Dendritic cell treated with granulocyte-macrophage colony-stimulating factor and Interleukin-4, amounts not matched to agents 40 ng/mL and 50 ng/mL, for 4 days (primary cell): ENCODE data around the gene WWOX.

Source experiments
- H3K27ac Mint-ChIP-seq: one replicate; pipeline ENCODE4 v1.8.0; 2022; ENCODE audit warnings: mild to moderate bottlenecking, mixed read lengths
- H3K27me3 Mint-ChIP-seq: one replicate; pipeline ENCODE4 v1.8.0; 2022; ENCODE audit warnings: mild to moderate bottlenecking, mixed read lengths
- H3K36me3 Mint-ChIP-seq: one replicate; pipeline ENCODE4 v1.8.0; 2022; ENCODE audit warnings: low read depth, mixed read lengths
- H3K4me1 Mint-ChIP-seq: one replicate; pipeline ENCODE4 v1.8.0; 2022; ENCODE audit warnings: low read depth, mixed read lengths
- H3K4me3 Mint-ChIP-seq: one replicate; pipeline ENCODE4 v1.8.0; 2022; ENCODE audit warnings: mild to moderate bottlenecking, moderate library complexity, mixed read lengths
- H3K9me3 Mint-ChIP-seq: one replicate; pipeline ENCODE4 v1.8.0; 2022; ENCODE audit warnings: mixed read lengths
- intact Hi-C: fragments of 100-400 bp; cut with micrococcal nuclease; formaldehyde crosslinking; loops from one replicate; pipeline ENCODE4 v1.15.0; 2022

The WWOX gene

GRCh38 chr16:78624366-78624765 lies 524.9 kb downstream of the WWOX start:
- Mint-ChIP-seq H3K9me3 (peaks cover 22% of the 10 kb centered on the region), H3K27ac (no peak overlapping the region), H3K4me1 (no peaks in the 10 kb centered on the region), H3K4me3 (no peak overlapping the region), H3K36me3 (no peaks in the 10 kb centered on the region), H3K27me3 (no peaks in the 10 kb centered on the region)
- intact Hi-C loops = no loop called here

DNA sequence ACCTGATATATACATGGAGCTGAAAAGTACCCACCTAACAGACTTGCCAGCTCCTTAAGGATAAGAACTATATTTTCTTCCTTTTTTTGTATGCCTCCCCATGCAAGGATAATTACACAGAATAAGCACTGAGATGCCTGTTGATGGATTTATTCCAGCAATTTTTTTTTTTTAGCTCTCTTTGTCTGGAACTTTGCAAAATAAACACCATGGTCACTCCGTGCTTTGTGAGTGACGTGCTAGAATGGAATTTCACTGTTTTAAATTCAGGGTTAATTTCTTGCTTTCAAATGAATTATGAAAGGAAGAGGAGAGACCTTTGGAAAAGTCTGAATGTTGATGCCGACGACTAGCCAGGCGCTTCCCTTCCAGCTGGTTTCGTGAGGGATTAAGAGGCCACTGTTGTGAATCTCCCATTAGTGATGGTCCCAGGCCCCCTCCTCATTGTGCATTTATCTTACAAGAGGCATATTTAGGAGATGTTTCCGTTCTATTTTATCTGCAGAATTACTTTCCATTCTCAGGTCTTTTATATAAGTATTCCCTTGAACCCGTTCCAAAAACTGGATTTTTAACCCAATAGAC lies 529.1 kb downstream of the WWOX start:
- intact Hi-C loops = no loop called here
- no peaks in the 10 kb centered on the region for H3K27me3 Mint-ChIP-seq
- no peaks in the 10 kb centered on the region for H3K4me1 Mint-ChIP-seq
- no peak overlapping the region for H3K4me3 Mint-ChIP-seq
- no peak overlapping the region for H3K27ac Mint-ChIP-seq
- H3K9me3 Mint-ChIP-seq = peaks cover 39% of the 10 kb centered on the region
- H3K36me3 Mint-ChIP-seq = no peaks in the 10 kb centered on the region

- Mint-ChIP-seq H3K4me1 (no peaks in the 10 kb centered on the region), H3K9me3 (peaks cover 39% of the 10 kb centered on the region), H3K4me3 (no peak overlapping the region), H3K27me3 (no peaks in the 10 kb centered on the region), H3K27ac (no peak overlapping the region), H3K36me3 (no peaks in the 10 kb centered on the region)
- intact Hi-C loops = no loop called here
Observed at GRCh38 chr16:78629173-78629572, 529.7 kb downstream of the WWOX start.

DNA sequence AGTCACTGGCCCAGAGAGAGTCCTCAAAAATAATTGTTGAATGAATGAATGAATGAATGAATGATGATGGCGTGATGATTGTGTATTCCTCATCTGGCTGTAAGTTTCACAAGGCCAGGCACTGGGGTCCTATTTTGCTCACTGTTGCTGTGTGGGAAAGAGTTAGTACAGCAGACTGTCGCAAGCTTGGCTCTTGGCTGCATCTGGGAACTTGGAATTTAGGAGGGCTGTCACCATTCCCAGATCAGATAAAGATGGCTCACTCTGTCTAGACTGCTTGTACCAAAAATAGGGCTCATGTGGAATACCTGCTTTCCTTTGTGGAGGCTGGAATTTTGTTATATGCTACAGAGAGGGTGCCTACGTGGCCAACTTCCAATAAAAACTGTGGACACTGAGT lies 530.6 kb downstream of the WWOX start:
- intact Hi-C loops = no loop called here
- peaks cover 39% of the 10 kb centered on the region for H3K9me3 Mint-ChIP-seq
- no peak overlapping the region for H3K27ac Mint-ChIP-seq
- H3K4me3 Mint-ChIP-seq = no peak overlapping the region
- H3K36me3 Mint-ChIP-seq = no peaks in the 10 kb centered on the region
- no peaks in the 10 kb centered on the region for H3K27me3 Mint-ChIP-seq
- H3K4me1 Mint-ChIP-seq = no peaks in the 10 kb centered on the region

- intact Hi-C loops = no loop called here
- Mint-ChIP-seq H3K9me3 (peaks cover 39% of the 10 kb centered on the region), H3K36me3 (no peaks in the 10 kb centered on the region), H3K27ac (no peak overlapping the region), H3K4me1 (no peaks in the 10 kb centered on the region), H3K27me3 (no peaks in the 10 kb centered on the region), H3K4me3 (no peak overlapping the region)
Observed at GRCh38 chr16:78633551-78633950, 534.1 kb downstream of the WWOX start.

DNA sequence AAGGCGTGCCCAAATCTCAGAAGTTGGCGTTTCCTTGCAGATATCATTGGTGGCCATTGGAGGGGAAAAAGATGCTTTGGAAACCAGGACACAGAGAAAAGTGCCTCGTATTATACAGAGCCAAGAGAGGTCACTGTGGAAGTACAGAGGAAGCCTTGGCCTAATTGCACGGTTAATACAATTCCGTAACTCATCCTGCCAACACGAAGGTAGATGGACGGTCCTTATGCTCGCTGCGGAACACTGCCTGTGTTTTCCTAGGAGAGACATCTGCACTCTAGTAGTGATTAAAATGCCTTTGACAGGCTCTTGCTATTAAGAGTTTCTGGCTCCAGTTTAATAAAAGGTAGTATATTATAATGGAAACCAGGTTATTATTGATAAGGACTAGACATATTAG lies 536.4 kb downstream of the WWOX start:
- Mint-ChIP-seq H3K4me3 (no peak overlapping the region), H3K4me1 (no peaks in the 10 kb centered on the region), H3K9me3 (peaks cover 20% of the 10 kb centered on the region), H3K27me3 (no peaks in the 10 kb centered on the region), H3K36me3 (no peaks in the 10 kb centered on the region), H3K27ac (no peak overlapping the region)
- intact Hi-C loops = no loop called here

GRCh38 chr16:78638371-78638770 lies 538.9 kb downstream of the WWOX start:
- H3K4me3 Mint-ChIP-seq = no peak overlapping the region
- intact Hi-C loops = no loop called here
- no peak overlapping the region for H3K27ac Mint-ChIP-seq
- H3K4me1 Mint-ChIP-seq = no peaks in the 10 kb centered on the region
- no peaks in the 10 kb centered on the region for H3K9me3 Mint-ChIP-seq
- peaks cover 8% of the 10 kb centered on the region for H3K27me3 Mint-ChIP-seq
- H3K36me3 Mint-ChIP-seq = no peaks in the 10 kb centered on the region

- Mint-ChIP-seq H3K36me3 (no peaks in the 10 kb centered on the region), H3K27me3 (peaks cover 8% of the 10 kb centered on the region), H3K4me3 (no peak overlapping the region), H3K4me1 (no peaks in the 10 kb centered on the region), H3K27ac (no peak overlapping the region), H3K9me3 (no peaks in the 10 kb centered on the region)
- intact Hi-C loops = no loop called here
Observed at GRCh38 chr16:78639775-78640174, 540.3 kb downstream of the WWOX start.

DNA sequence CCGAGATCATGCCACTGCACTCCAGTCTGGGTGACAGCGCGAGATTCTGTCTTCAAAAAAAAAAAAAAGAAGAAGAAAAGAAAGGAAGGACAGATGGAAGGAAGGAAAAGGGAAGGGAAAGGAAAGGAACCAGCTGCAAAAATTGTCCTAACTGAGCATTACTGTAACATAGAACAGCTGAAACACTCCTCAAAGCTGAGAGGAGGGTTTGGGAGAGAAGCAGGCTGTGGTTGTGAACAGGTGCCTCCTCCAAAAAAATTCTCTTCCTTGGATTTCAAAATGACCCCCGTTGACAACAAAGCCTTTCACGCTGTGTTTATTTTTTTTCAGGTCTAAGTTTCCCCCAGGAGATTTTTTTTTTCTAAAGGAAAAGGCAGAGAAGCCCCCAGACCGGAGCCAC lies 541.4 kb downstream of the WWOX start:
- Mint-ChIP-seq H3K27me3 (peaks cover 8% of the 10 kb centered on the region), H3K4me1 (no peaks in the 10 kb centered on the region), H3K4me3 (no peak overlapping the region), H3K36me3 (no peaks in the 10 kb centered on the region), H3K9me3 (no peaks in the 10 kb centered on the region), H3K27ac (no peak overlapping the region)
- intact Hi-C loops = no loop called here

DNA sequence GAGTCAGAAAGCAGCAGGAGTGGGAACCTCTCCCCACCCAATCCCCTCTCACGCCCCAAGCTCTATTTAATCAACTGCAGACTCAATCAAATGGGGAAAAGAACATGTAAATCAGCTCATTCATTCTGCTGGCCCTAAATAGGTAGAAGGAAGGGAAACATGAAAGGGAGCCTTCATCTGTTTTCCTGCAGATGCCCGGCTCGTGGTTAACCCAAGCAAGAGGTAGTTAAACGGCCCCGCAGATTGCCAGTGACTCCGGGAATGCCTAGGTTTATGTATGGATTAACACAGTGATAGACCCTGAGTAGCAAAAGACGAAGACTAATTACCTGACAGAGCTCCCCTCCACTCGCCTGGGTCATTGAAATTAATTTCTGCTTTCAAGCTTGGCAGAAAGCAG lies 542.0 kb downstream of the WWOX start:
- Mint-ChIP-seq H3K4me1 (no peaks in the 10 kb centered on the region), H3K36me3 (no peaks in the 10 kb centered on the region), H3K27ac (no peak overlapping the region), H3K9me3 (no peaks in the 10 kb centered on the region), H3K4me3 (no peak overlapping the region), H3K27me3 (peaks cover 8% of the 10 kb centered on the region)
- intact Hi-C loops = no loop called here

GRCh38 chr16:78642621-78643285 lies 543.3 kb downstream of the WWOX start:
- Mint-ChIP-seq H3K27me3 (peaks cover 8% of the 10 kb centered on the region), H3K4me3 (no peak overlapping the region), H3K36me3 (no peaks in the 10 kb centered on the region), H3K9me3 (no peaks in the 10 kb centered on the region), H3K4me1 (no peaks in the 10 kb centered on the region), H3K27ac (no peak overlapping the region)
- intact Hi-C loops = no loop called here

DNA sequence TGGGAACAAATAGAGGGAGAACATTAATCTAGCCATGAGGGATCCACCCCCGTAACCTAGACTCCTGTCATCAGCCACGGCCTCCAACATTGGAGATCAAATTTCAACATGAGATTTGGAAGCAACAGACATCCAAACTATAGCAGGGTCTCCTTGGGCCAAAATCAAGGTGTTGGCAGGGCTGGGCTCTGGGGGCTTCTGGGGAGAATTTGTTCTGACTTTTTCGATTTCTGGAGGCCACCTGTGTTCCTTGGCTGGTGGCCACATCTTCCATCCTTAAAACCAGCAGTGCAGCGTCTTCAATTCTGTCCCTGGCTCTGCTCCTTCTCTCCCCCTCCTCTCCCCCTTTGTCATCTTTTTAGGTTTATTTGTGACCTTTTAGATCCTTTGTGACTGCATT lies 546.2 kb downstream of the WWOX start:
- intact Hi-C loops = no loop called here
- H3K27ac Mint-ChIP-seq = no peak overlapping the region
- no peaks in the 10 kb centered on the region for H3K36me3 Mint-ChIP-seq
- H3K27me3 Mint-ChIP-seq = peaks cover 8% of the 10 kb centered on the region
- no peaks in the 10 kb centered on the region for H3K4me1 Mint-ChIP-seq
- no peak overlapping the region for H3K4me3 Mint-ChIP-seq
- no peaks in the 10 kb centered on the region for H3K9me3 Mint-ChIP-seq

DNA sequence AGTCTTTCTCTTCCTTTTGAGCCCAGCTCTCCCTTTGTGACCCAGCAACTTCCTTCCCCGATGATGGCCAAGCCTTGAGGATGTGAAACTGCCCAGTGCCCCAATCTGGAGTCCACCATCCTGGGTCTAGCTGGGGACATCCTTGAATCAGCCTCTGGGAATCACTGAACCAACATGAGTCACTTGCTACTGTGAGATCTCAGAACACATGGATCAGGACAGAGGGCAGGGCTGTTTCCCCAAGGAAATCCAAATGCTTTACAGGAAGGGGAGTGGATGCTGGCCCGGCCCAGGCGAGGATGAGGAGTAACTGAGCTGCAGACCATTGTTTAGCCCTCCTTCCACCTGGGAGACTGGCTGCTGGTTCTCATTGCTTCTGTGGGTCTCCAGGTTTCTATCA lies 547.6 kb downstream of the WWOX start:
- Mint-ChIP-seq H3K27me3 (peaks cover 1% of the 10 kb centered on the region), H3K36me3 (no peaks in the 10 kb centered on the region), H3K27ac (no peak overlapping the region), H3K4me3 (no peak overlapping the region), H3K9me3 (no peaks in the 10 kb centered on the region), H3K4me1 (no peaks in the 10 kb centered on the region)
- intact Hi-C loops = no loop called here

DNA sequence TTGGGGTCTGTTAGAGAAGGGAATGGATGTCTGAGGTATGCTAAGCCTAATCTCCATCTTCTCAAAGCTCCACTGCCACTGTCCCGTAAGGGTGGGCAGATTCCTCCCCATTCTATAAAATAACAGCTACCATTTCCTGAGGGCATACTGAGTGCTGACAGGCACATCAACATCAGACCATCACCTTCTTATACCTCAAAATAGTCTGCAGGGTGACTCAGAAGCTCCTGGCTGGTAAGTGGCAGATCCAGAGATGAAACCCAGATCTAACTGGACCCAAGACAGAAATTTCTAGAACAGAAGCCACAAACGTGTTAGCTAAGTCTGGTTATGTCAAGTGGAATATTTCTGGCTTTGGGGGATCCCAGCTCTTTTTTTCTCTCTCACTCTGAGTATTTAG lies 548.0 kb downstream of the WWOX start:
- Mint-ChIP-seq H3K4me1 (no peaks in the 10 kb centered on the region), H3K9me3 (no peaks in the 10 kb centered on the region), H3K27me3 (peaks cover under 1% of the 10 kb centered on the region), H3K36me3 (no peaks in the 10 kb centered on the region), H3K4me3 (no peak overlapping the region), H3K27ac (no peak overlapping the region)
- intact Hi-C loops = no loop called here

GRCh38 chr16:78648517-78648916 lies 549.1 kb downstream of the WWOX start:
- intact Hi-C loops = no loop called here
- H3K27ac Mint-ChIP-seq = no peak overlapping the region
- no peaks in the 10 kb centered on the region for H3K27me3 Mint-ChIP-seq
- no peaks in the 10 kb centered on the region for H3K9me3 Mint-ChIP-seq
- no peaks in the 10 kb centered on the region for H3K36me3 Mint-ChIP-seq
- H3K4me1 Mint-ChIP-seq = no peaks in the 10 kb centered on the region
- H3K4me3 Mint-ChIP-seq = no peak overlapping the region
